ENCODE results near the gene TMEM59L. TPM values are rescaled to one million over a fixed set of nuclear protein-coding genes. Genes with fewer than 3 reads are reported as not detected.

The TMEM59L gene
- total and polyA plus RNA-seq, 11 donors = 0.50 to 5.1 (median 1.1) TPM

GRCh38 chr19:18644196-18645034, 31.7 kb downstream of the TMEM59L start:
- Histone ChIP-seq H3K9me3 (no peaks in the 10 kb centered on the region), H3K36me3 (no peaks in the 10 kb centered on the region), H3K4me1 (peaks cover 0 to 36% (median 17%) of the 10 kb centered on the region in 12 donors), H3K4me3 (peak overlapping the region in 8 of 12 donors; percentile 3 to 44 (median 30)), H3K27me3 (no peaks in the 10 kb centered on the region), H3K27ac (peak overlapping the region in 8 of 12 donors; percentile 28 to 82 (median 52))
- DNase-seq (no peak), ATAC-seq (peak in 2 of 4 donors; percentile 63 to 71)
- TF ChIP-seq CTCF (IDR thresholded peaks at IDR 0.05) (no peak), POLR2A (IDR thresholded peaks at IDR 0.05) (no peak)
- intact Hi-C loops (cut with DNase I) = no loop called here
- WGBS, 4 donors = 63 to 68% (median 65%) methylated on average over 15 of the region's 15 CpGs

GRCh38 chr19:18645035-18645511, 32.4 kb downstream of the TMEM59L start:
- H3K36me3 ChIP-seq = no peaks in the 10 kb centered on the region
- ATAC-seq (peak in 2 of 4 donors; percentile 6 to 11), DNase-seq (no peak)
- TF ChIP-seq POLR2A (IDR thresholded peaks at IDR 0.05) (no peak), CTCF (IDR thresholded peaks at IDR 0.05) (no peak)
- H3K27ac ChIP-seq = peak overlapping the region in 7 of 12 donors; percentile 28 to 82 (median 56)
- WGBS, 4 donors = 68 to 88% (median 82%) methylated on average over 12 to 13 of the region's 13 CpGs
- peak overlapping the region in 8 of 12 donors; percentile 3 to 44 (median 30) for H3K4me3 ChIP-seq
- no peaks in the 10 kb centered on the region for H3K9me3 ChIP-seq
- intact Hi-C loops (cut with DNase I) = no loop called here
- peaks cover 0 to 42% (median 21%) of the 10 kb centered on the region in 12 donors for H3K4me1 ChIP-seq
- no peaks in the 10 kb centered on the region for H3K27me3 ChIP-seq

GRCh38 chr19:18646535-18647370, 34.1 kb downstream of the TMEM59L start:
- H3K4me3 ChIP-seq = no peak overlapping the region
- no peak overlapping the region for H3K27ac ChIP-seq
- TF ChIP-seq POLR2A (IDR thresholded peaks at IDR 0.05) = no peak
- TF ChIP-seq CTCF (IDR thresholded peaks at IDR 0.05) = no peak
- 91 to 93% (median 93%) methylated on average over 28 to 34 of the region's 34 CpGs for WGBS, 4 donors
- no peaks in the 10 kb centered on the region for H3K27me3 ChIP-seq
- H3K9me3 ChIP-seq = no peaks in the 10 kb centered on the region
- no peak for ATAC-seq
- H3K4me1 ChIP-seq = peaks cover 3 to 59% (median 37%) of the 10 kb centered on the region in 12 donors
- intact Hi-C loops (cut with DNase I) = no loop called here
- H3K36me3 ChIP-seq = no peaks in the 10 kb centered on the region
- no peak for DNase-seq

DNA sequence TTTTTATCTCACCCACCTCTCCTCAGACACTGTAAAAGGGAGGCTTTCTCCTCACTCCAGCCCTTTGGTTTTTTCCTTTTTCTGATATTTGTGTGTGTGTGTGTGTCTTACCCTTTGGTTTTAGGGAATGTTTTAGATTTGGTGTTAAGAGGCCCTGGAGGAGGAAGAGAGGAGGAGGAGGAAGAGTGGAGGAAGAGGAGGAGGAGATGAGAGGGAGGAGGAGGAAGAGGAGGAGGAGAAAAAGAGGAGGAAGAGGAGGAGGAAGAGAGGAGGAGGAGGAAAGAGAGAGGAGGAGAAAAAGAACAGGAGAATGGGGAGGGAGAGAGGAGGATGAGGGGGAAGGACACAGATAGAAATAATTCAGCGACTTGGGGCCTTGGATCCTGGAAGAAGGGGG, 34.7 kb downstream of the TMEM59L start:
- ATAC-seq (no peak), DNase-seq (no peak)
- H3K27ac ChIP-seq = no peak overlapping the region
- H3K36me3 ChIP-seq = no peaks in the 10 kb centered on the region
- 68 to 91% (median 85%) methylated on average over 1 of the region's 1 CpG for WGBS, 4 donors
- no peak for TF ChIP-seq CTCF (IDR thresholded peaks at IDR 0.05)
- no peak for TF ChIP-seq POLR2A (IDR thresholded peaks at IDR 0.05)
- H3K9me3 ChIP-seq = no peaks in the 10 kb centered on the region
- no peaks in the 10 kb centered on the region for H3K27me3 ChIP-seq
- no peak overlapping the region for H3K4me3 ChIP-seq
- peaks cover 3 to 62% (median 39%) of the 10 kb centered on the region in 12 donors for H3K4me1 ChIP-seq
- intact Hi-C loops (cut with DNase I) = no loop called here

Data from heart left ventricle (tissue), 16 donors.